Panc1 (cell line): ENCODE measurements around the gene ERO1B. TPM values are rescaled to one million over a fixed set of nuclear protein-coding genes. Genes with fewer than 3 reads are reported as not detected.
"Not testable (repeated sequence)": the region's sequence is repeated elsewhere in the genome, so short reads cannot be mapped to it uniquely, and the experiment has no call there.

Source experiments
- ATAC-seq: fragments of 200-7000 bp; cut with Tn5 transposase; 2 replicates; pipeline ENCODE4 v1.9.1; 2020; ENCODE audit warnings: mild to moderate bottlenecking, moderate library complexity
- BruUV-seq: library from RNA; stranded (reverse); fragments of 400-500 nt; replicated peaks from 2 replicates; lab custom pipeline; 2021; lab: Mats Ljungman, UMichigan
- CTCF ChIA-PET: fragments of 300-600 bp; sonication (Branson Sonifier 250); formaldehyde crosslinking; loops from one replicate; lab custom pipeline; 2022; ENCODE audit warnings: antibody characterized with exemption; lab: Charles Lee
- POLR2A ChIA-PET: fragments of 300-600 bp; sonication (Branson Sonifier 250); formaldehyde crosslinking; loops from one replicate; lab custom pipeline; 2022; ENCODE audit warnings: antibody characterized with exemption; lab: Charles Lee
- DNase-seq: peaks from one replicate; pipeline ENCODE4 v3.0.0-alpha.2; 2010; ENCODE audit warnings: low read depth, low spot score
- H3K27ac ChIP-seq: 2 replicates; pipeline ENCODE4 v1.5.1; 2011; ENCODE audit warnings: mild to moderate bottlenecking, low read length, inconsistent platforms
- H3K27me3 ChIP-seq: fragments of 200-500 bp; sonication (Bioruptor generic); 2 replicates; pipeline ENCODE4 v1.6.0; 2014; ENCODE audit warnings: low read length, inconsistent platforms; ENCODE audit not compliant: control insufficient read depth, insufficient read depth
- H3K36me3 ChIP-seq: fragments of 200-500 bp; sonication (Bioruptor generic); 2 replicates; pipeline ENCODE4 v1.5.1; 2014; ENCODE audit warnings: inconsistent platforms, mild to moderate bottlenecking, low read length, moderate library complexity; ENCODE audit not compliant: control insufficient read depth, insufficient read depth
- H3K4me1 ChIP-seq: 2 replicates; pipeline ENCODE4 v1.5.1; 2011; ENCODE audit warnings: inconsistent platforms, mild to moderate bottlenecking, low read length, moderate library complexity; ENCODE audit not compliant: control insufficient read depth, insufficient read depth
- H3K4me3 ChIP-seq, 2 experiments: 2 replicates each; pipeline ENCODE4 v1.5.1; 2011 to 2012; ENCODE audit warnings: low read depth in 2 of 2, low read length in 2 of 2, mild to moderate bottlenecking in 2 of 2, inconsistent platforms in 1 of 2, moderate library complexity in 1 of 2
- H3K9me3 ChIP-seq: fragments of 200-500 bp; sonication (Bioruptor generic); 2 replicates; pipeline ENCODE4 v1.5.1; 2014; ENCODE audit warnings: low read depth, mild to moderate bottlenecking, inconsistent platforms, low read length, moderate library complexity; ENCODE audit not compliant: control insufficient read depth, insufficient read depth
- POLR2AphosphoS5 ChIP-seq: IDR thresholded peaks from 2 replicates; pipeline ENCODE4 v1.6.1; 2012; ENCODE audit warnings: mild to moderate bottlenecking, low read depth, low read length, moderate library complexity
- REST ChIP-seq, 2 experiments: IDR thresholded peaks; 2 replicates each; pipeline ENCODE4 v1.6.1; 2011 to 2012; ENCODE audit warnings: low read depth in 2 of 2, control low read depth in 1 of 2, low read length in 1 of 2, mild to moderate bottlenecking in 1 of 2, moderate library complexity in 1 of 2; ENCODE audit not compliant: insufficient read depth in 1 of 2
- SIN3A ChIP-seq: IDR thresholded peaks from 2 replicates; pipeline ENCODE4 v1.6.1; 2012; ENCODE audit warnings: low read depth, mild to moderate bottlenecking, low read length, moderate library complexity, borderline replicate concordance; ENCODE audit not compliant: insufficient read depth
- TCF7L2 ChIP-seq: IDR thresholded peaks from 2 replicates; pipeline ENCODE4 v1.6.1; 2011; ENCODE audit warnings: mild to moderate bottlenecking, low read depth, low read length, inconsistent platforms
- in situ Hi-C: cut with HindIII; loops from 2 replicates; pipeline ENCODE4 v1.10.0; 2016; ENCODE audit warnings: low sequenced_read_pairs, low pct_unique_long_range_greater_than_20kb
- intact Hi-C: fragments of 100-400 bp; cut with micrococcal nuclease; formaldehyde crosslinking; loops from one replicate; pipeline ENCODE4 v1.10.0; 2022; ENCODE audit not compliant: unreplicated experiment
- total RNA-seq: library from RNA; stranded (reverse); gene quantifications from one replicate; pipeline ENCODE4 v1.2.1, GENCODE V29; 2021; ENCODE audit not compliant: unreplicated experiment
- TF ChIP-seq, protein P1 (sequence below): fragments of 450-650 bp; IDR thresholded peaks from 2 replicates; pipeline ENCODE4 v1.5.1; 2017; ENCODE audit warnings: mild to moderate bottlenecking

The ERO1B gene
- total RNA-seq, 1 experiment from 2014 or later: 19.9 TPM

DNA sequence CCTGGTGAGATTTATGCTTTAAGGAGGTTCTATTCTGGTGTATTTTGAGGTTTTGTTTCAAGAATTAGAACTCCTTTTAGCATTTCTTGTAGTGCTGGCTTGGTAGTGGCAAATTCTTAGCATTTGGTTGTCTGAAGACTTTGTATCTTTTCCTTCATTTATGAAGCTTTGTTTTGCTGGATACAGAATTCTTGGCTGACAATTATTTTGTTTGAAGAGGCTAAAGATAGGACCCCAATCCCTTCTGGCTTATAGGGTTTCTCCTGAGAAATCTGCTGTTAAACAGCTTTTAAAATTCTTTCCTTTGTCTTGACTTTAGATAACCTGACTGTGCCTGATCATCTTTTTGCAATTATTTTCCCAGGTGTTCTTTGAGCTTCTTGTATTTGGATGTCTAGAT, 80.8 kb downstream of the ERO1B start:
- no peaks in the 10 kb centered on the region for H3K4me1 ChIP-seq
- no peaks in the 10 kb centered on the region for H3K36me3 ChIP-seq
- ChIA-PET CTCF (no interaction called here), POLR2A (no interaction called here)
- ATAC-seq (no peak), DNase-seq (no peak)
- BruUV-seq: no TSS peak
- no peaks in the 10 kb centered on the region for H3K9me3 ChIP-seq
- H3K27me3 ChIP-seq: no peaks in the 10 kb centered on the region
- no peak overlapping the region for H3K27ac ChIP-seq
- H3K4me3 ChIP-seq: no peak overlapping the region
- TF ChIP-seq REST (IDR thresholded peaks at IDR 0.05; ENCODE audit: insufficient read depth in 1 of 2, low read depth in 2 of 2, low read length in 1 of 2): no peak
- TF ChIP-seq TCF7L2: no peak
- no peak for TF ChIP-seq POLR2AphosphoS5
- TF ChIP-seq SIN3A: no peak
- TF ChIP-seq, protein P1, sequence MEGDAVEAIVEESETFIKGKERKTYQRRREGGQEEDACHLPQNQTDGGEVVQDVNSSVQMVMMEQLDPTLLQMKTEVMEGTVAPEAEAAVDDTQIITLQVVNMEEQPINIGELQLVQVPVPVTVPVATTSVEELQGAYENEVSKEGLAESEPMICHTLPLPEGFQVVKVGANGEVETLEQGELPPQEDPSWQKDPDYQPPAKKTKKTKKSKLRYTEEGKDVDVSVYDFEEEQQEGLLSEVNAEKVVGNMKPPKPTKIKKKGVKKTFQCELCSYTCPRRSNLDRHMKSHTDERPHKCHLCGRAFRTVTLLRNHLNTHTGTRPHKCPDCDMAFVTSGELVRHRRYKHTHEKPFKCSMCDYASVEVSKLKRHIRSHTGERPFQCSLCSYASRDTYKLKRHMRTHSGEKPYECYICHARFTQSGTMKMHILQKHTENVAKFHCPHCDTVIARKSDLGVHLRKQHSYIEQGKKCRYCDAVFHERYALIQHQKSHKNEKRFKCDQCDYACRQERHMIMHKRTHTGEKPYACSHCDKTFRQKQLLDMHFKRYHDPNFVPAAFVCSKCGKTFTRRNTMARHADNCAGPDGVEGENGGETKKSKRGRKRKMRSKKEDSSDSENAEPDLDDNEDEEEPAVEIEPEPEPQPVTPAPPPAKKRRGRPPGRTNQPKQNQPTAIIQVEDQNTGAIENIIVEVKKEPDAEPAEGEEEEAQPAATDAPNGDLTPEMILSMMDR: no peak
- intact Hi-C loops: no loop called here
- in situ Hi-C loops: no loop called here

DNA sequence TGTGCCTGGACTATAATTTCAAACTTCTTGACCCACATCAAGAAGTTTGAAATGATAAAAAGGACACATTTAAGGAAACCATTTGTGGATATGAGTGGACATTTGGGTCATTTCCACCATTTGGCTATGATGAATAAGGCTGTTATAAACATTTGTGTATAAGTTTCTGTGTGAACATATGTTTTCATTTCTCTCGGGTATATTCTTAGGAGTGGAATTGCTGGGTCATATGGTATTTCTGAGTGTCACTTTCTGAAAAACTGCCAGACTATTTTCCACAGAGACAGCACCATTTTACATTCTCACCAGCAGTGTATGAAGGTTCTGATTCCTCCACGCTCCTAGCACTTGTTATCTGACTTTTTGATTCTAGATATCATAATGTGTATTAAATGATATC, 88.6 kb downstream of the ERO1B start:
- no peak overlapping the region for H3K4me3 ChIP-seq
- no peak overlapping the region for H3K27ac ChIP-seq
- no TSS peak for BruUV-seq
- no peaks in the 10 kb centered on the region for H3K4me1 ChIP-seq
- H3K36me3 ChIP-seq: no peaks in the 10 kb centered on the region
- DNase-seq: no peak
- ChIA-PET CTCF (no interaction called here), POLR2A (no interaction called here)
- in situ Hi-C loops (no loop called here), intact Hi-C loops (no loop called here)
- TF ChIP-seq, protein P1: no peak
- TF ChIP-seq TCF7L2 (no peak), REST (IDR thresholded peaks at IDR 0.05; ENCODE audit: insufficient read depth in 1 of 2, low read depth in 2 of 2, low read length in 1 of 2) (no peak), SIN3A (no peak), POLR2AphosphoS5 (no peak)
- no peaks in the 10 kb centered on the region for H3K27me3 ChIP-seq
- no peaks in the 10 kb centered on the region for H3K9me3 ChIP-seq
- ATAC-seq: no peak

DNA sequence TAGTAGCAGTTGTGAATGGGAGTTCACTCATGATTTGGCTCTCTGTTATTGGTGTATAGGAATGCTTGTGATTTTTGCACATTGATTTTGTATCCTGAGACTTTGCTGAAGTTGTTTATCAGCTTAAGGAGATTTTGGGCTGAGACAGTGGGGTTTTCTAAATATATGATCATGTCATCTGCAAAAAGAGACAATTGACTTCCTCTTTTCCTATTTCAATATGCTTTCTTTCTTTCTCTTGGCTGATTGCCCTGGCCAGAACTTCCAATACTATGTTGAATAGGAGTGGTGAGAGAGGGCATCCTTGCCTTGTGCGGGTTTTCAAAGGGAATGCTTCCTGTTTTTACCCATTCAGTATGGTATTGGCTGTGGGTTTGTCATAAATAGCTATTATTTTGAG, 93.7 kb downstream of the ERO1B start:
- H3K9me3 ChIP-seq, H3K4me1 ChIP-seq, H3K27me3 ChIP-seq, H3K36me3 ChIP-seq, ATAC-seq, DNase-seq, CTCF ChIA-PET, H3K27ac ChIP-seq, POLR2A ChIA-PET, H3K4me3 ChIP-seq, in situ Hi-C loops, intact Hi-C loops, BruUV-seq: not testable (repeated sequence)

DNA sequence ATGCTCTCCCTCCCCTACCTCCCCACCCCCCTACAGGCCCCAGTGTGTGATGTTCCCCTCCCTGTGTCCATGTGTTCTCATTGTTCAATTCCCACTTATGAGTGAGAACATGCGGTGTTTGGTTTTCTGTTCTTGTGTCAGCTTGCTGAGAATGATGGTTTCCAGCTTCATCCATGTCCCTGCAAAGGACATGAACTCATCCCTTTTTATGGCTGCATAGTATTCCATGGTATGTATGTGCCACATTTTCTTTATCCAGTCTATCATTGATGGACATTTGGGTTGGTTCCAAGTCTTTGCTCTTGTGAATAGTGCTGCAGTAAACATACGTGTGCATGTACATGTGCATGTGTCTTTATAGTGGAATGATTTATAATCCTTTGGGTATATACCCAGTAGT, 95.3 kb downstream of the ERO1B start:
- H3K27ac ChIP-seq, H3K36me3 ChIP-seq, DNase-seq, intact Hi-C loops, CTCF ChIA-PET, H3K9me3 ChIP-seq, POLR2A ChIA-PET, H3K27me3 ChIP-seq, H3K4me1 ChIP-seq, in situ Hi-C loops, BruUV-seq, H3K4me3 ChIP-seq, ATAC-seq: not testable (repeated sequence)
